Measurements from ENCODE around the gene CASK.
"Not testable (repeated sequence)": the region's sequence is repeated elsewhere in the genome, so short reads cannot be mapped to it uniquely, and the experiment has no call there.

The CASK gene

DNA sequence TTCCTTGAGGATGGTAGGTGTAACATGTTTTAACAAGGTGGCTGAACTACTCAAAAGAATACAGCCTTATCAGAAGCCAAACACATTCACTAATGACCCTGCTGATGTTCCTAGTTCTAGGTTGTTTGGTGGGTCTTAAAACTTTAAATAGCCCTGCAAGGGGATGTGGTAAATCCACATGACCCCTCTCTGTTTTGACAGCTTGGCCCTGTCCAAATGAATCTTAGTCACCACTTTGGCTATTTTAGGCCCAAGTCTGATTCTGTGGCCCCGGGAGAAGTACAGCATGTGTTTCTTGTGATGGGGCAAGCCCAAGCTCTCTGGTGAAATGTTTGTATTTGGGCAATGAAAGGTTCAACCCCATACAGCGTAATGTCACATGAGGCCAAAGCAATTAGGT, 289.1 kb downstream of the CASK start:
- no peak for DNase-seq (ENCODE audit: low read depth)

GRCh38 chrX:41630091-41630490, 293.3 kb downstream of the CASK start:
- DNase-seq (ENCODE audit: low read depth): no peak

GRCh38 chrX:41629539-41629938, 293.8 kb downstream of the CASK start:
- DNase-seq (ENCODE audit: low read depth): no peak

- peak; percentile 82 for DNase-seq (ENCODE audit: low read depth)
These were observed 302.1 kb downstream of the CASK start for GRCh38 chrX:41621222-41621723.

- DNase-seq (ENCODE audit: low read depth): no peak
These were observed 304.1 kb downstream of the CASK start for GRCh38 chrX:41619221-41619620.

DNA sequence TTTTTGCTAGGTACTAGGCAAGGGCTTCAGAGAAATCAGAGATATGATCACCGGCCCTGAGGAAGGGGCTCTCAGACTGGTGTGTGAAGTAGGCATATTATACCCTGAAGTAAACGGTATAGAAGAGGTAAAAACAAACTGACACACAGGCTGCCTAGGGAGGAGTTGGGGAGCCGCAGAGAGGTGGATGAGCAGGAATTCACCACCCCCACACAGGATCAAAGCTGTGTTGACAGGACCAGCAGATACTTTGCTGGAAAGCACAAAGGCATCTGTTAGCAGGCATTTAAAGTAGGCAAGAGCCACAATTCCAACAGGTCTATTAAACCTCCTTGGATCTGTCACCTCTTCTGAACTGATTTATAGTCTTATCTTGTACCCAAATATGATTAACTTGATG, 306.4 kb downstream of the CASK start:
- peak; percentile 26 for DNase-seq (ENCODE audit: low read depth)

DNA sequence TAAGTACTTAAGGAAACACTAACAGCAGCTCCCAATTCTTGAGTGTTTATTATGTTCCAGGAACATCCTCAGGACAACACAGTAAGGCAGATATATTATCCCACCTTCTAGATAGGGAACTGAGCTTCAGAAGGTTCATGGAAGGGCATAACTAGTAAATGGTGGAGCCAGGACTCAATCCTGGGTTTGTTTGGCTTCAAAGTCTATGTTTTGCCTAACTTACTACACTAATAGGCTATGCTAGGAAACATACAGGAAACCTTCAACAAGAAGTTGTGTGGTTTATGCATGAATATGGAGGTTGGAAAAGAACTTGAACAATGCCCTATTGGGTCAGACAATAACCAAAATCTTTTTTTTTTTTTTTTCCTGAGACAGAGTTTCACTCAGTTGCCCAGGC, 307.1 kb downstream of the CASK start:
- no peak for DNase-seq (ENCODE audit: low read depth)

DNA sequence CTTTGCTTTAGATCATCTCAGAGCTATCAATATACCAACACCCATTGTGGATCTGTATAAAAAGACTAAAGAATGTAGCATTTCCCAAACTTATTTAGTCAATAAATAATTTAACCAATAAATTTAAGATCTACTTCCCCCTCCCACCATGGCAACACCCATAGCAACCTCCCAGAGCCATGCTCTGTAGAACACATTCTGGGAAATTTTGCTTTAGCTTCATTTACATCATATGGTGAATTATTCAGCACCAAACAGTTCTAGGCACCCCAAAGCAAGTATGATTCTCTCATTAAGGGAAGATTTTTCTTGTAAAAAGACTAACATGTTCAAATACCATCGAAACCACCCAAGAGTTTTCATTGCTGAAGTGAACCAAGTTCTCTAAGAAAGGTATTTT, 315.1 kb downstream of the CASK start:
- DNase-seq (ENCODE audit: low read depth): no peak

- DNase-seq (ENCODE audit: low read depth): peak; percentile 9
These were observed 316.0 kb downstream of the CASK start for GRCh38 chrX:41607264-41607832.

DNA sequence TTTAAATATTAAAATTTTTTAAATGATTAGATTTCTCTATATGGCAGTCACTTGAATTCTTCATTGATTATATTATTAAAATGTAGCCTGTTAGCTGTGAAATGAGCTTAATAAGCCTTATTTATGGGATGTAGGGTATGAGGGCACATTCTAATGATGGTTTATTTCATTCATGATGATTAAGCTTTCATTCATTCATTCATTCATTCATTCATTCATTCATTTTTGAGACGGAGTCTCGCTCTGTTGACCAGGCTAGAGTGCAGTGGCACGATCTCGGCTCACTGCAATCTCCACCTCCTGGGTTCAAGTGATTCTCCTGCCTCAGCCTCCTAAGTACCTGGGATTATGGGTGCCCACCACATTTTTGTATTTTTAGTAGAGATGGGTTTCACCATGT, 317.3 kb downstream of the CASK start:
- DNase-seq (ENCODE audit: low read depth): not testable (repeated sequence)

- no peak for DNase-seq (ENCODE audit: low read depth)
These were observed 318.4 kb downstream of the CASK start for GRCh38 chrX:41604766-41605543.

- DNase-seq (ENCODE audit: low read depth): no peak
These were observed 319.2 kb downstream of the CASK start for GRCh38 chrX:41604177-41604576.

DNA sequence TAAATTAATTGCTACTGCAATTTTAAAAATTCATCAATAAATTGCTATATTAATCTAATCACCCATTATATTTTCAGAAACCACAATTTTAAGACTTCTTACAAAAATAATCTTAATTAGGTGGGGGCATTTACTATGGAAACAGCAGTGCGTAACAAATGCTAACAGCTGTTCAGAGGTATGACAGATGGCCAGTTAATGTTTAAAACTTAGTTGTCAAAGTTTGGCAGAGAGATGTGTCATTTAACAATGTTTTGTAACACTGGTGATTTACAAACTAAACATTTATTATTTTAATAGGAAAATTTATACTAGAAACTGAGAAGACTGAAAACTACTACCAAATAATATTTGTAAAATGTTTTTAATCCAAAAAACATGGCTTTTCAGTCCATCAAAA, 319.8 kb downstream of the CASK start:
- no peak for DNase-seq (ENCODE audit: low read depth)

- DNase-seq (ENCODE audit: low read depth): no peak
These were observed 320.5 kb downstream of the CASK start for GRCh38 chrX:41602816-41603345.

DNA sequence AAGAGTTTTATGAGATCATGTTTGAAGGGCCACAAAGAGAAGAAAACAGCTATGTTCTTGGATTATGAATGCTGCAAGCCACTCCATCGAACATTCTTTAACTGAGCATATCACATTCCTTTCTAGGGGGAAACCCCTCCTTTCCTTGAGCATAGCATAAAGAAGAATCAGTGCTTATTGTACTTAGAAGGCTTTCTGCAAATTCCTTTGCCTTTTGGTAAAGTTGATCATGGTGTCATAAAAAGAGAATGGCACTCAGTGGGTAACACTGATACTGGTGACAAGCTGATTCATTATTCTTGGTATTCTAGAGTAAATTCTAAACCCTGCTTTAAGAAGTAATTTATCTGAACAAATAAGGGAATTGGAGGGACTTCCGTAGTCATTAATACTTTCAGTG, 323.1 kb downstream of the CASK start:
- DNase-seq (ENCODE audit: low read depth): peak; percentile 75

- no peak for DNase-seq (ENCODE audit: low read depth)
These were observed 323.8 kb downstream of the CASK start for GRCh38 chrX:41599507-41599906.

GRCh38 chrX:41596596-41596995, 326.8 kb downstream of the CASK start:
- peak; percentile 78 for DNase-seq (ENCODE audit: low read depth)

DNA sequence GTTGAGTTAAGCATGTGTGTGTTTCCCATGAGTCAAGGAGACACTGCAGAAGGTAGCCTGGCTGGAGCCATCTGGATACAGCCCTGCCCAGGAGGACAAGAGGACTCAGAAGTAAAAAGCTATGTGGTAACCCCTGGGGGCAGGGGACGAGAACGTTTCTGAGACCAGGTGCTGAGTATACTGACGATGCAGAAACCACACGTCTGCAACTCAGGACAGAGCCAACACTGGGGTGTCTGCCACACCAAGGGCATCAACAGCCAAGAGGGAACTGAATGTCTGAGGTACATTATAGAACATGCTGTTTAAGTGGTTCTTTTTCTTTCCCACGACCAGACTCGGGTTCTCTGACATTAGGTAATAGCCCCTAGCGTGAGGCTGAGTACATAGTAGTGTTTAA, 328.7 kb downstream of the CASK start:
- peak; percentile 5 for DNase-seq (ENCODE audit: low read depth)

DNA sequence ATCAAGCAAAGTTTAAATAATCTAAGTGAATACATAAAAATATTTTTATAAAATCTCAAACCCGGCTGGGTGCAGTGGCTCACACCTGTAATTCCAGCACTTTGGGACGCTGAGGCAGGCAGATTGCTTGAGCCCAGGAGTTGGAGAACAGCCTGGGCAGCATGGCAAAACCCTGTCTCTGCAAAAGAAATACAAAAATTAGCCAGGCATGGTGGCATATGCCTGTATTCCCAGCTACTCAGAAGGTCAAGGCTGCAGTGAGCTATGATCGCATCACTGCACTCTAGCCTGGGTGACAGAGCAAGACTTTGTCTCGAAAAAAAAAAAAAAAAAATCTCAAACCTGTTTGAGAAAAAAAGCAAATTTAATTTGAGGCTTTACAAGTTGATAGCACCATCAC, 331.4 kb downstream of the CASK start:
- no peak for DNase-seq (ENCODE audit: low read depth)

GRCh38 chrX:41590641-41591040, 332.7 kb downstream of the CASK start:
- no peak for DNase-seq (ENCODE audit: low read depth)

DNA sequence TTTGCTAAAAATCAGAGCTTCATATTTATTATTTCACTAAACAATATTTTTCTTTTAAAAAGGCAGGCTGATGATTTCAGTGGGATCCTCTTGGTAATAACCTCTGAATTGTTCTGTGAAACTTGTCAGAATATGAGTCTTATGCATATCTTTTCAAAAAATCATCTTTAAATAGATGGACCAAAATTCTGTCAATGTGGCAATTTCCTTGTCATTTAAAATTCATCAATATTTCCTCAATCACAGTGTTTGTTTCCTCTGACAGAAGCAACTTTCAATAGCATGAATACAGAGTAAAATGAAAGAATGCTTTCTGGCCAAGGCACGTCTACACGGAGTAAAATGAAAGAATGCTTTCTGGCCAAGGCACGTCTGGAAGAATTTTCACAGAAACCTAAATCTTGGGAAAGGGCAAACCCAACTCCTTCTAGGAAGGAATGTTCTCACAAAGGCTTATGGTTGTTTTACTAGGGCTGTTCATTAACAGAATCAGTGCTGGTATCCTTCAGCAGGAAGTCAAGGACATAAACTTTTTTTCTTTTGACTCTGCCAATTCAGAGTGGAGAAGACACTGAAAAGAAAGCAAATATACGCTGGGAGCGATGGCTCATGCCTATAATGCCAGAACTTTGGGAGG, 333.6 kb downstream of the CASK start:
- DNase-seq (ENCODE audit: low read depth): peak; percentile 78

- DNase-seq (ENCODE audit: low read depth): peak; percentile 42
These were observed 335.1 kb downstream of the CASK start for GRCh38 chrX:41588271-41588670.

All from amniotic epithelial cell (primary cell).